ENCODE data around the gene RASIP1. TPM values are rescaled to one million over a fixed set of nuclear protein-coding genes. Genes with fewer than 3 reads are reported as not detected.

RASIP1 gene
- total RNA-seq, 2 donors from 2014 or later = 11.6 to 12.3 TPM

GRCh38 chr19:48752496-48753365, 12.3 kb upstream of the RASIP1 start, which contains the start of gene FUT1:
TSS of gene FUT1 (minus strand) at chr19:48752641. CDS start at chr19:48751281, 1,360 bp downstream.
- Histone ChIP-seq H3K4me3 (peak within 1 kb of the TSS; percentile 54), H3K27ac (no peak within 1 kb of the TSS), H3K36me3 (no peaks in the 10 kb centered on the region), H3K4me1 (ENCODE audit: control insufficient read depth in 1 of 2, low read depth in 2 of 2) (peaks cover 7 to 11% of the 10 kb centered on the region in 2 donors), H3K27me3 (replicated peaks; ENCODE audit: insufficient read depth) (no peaks in the 10 kb centered on the region), H3K9me3 (no peaks in the 10 kb centered on the region)
- ATAC-seq (ENCODE audit: insufficient number of reproducible peaks, low FRiP score, low read depth) = no peak
- DNase-seq (ENCODE audit: low spot score) = no peak
- no peak for TF ChIP-seq CTCF (IDR thresholded peaks at IDR 0.05)

- no peak for TF ChIP-seq CTCF (IDR thresholded peaks at IDR 0.05)
- ATAC-seq (ENCODE audit: insufficient number of reproducible peaks, low FRiP score, low read depth) (no peak), DNase-seq (ENCODE audit: low spot score) (no peak)
- Histone ChIP-seq H3K9me3 (no peaks in the 10 kb centered on the region), H3K4me1 (ENCODE audit: control insufficient read depth in 1 of 2, low read depth in 2 of 2) (peaks cover 7 to 12% of the 10 kb centered on the region in 2 donors), H3K36me3 (no peaks in the 10 kb centered on the region), H3K27ac (no peak overlapping the region), H3K27me3 (replicated peaks; ENCODE audit: insufficient read depth) (no peaks in the 10 kb centered on the region), H3K4me3 (peak overlapping the region; percentile 54)
Measured at GRCh38 chr19:48751845-48752495, 11.6 kb upstream of the RASIP1 start.

GRCh38 chr19:48750771-48751504, 10.5 kb upstream of the RASIP1 start:
- Histone ChIP-seq H3K27ac (no peak overlapping the region), H3K27me3 (replicated peaks; ENCODE audit: insufficient read depth) (no peaks in the 10 kb centered on the region), H3K36me3 (no peaks in the 10 kb centered on the region), H3K4me3 (no peak overlapping the region), H3K9me3 (no peaks in the 10 kb centered on the region), H3K4me1 (ENCODE audit: control insufficient read depth in 1 of 2, low read depth in 2 of 2) (peaks cover 7 to 18% of the 10 kb centered on the region in 2 donors)
- ATAC-seq (ENCODE audit: insufficient number of reproducible peaks, low FRiP score, low read depth) (no peak), DNase-seq (ENCODE audit: low spot score) (no peak)
- TF ChIP-seq CTCF (IDR thresholded peaks at IDR 0.05) = no peak

- Histone ChIP-seq H3K27me3 (replicated peaks; ENCODE audit: insufficient read depth) (peaks cover 3% of the 10 kb centered on the region), H3K4me1 (ENCODE audit: control insufficient read depth in 1 of 2, low read depth in 2 of 2) (peaks cover 7 to 18% of the 10 kb centered on the region in 2 donors)
- TF ChIP-seq CTCF (IDR thresholded peaks at IDR 0.05) = no peak
Measured at GRCh38 chr19:48750351-48750750, 9.9 kb upstream of the RASIP1 start.

More at GRCh38 chr19:48750351-48750750, 9.9 kb upstream of the RASIP1 start:
- H3K4me3 ChIP-seq = no peak overlapping the region
- H3K27ac ChIP-seq = no peak overlapping the region
- no peaks in the 10 kb centered on the region for H3K9me3 ChIP-seq
- no peaks in the 10 kb centered on the region for H3K36me3 ChIP-seq
- no peak for ATAC-seq (ENCODE audit: insufficient number of reproducible peaks, low FRiP score, low read depth)
- no peak for DNase-seq (ENCODE audit: low spot score)
